Measurements from ENCODE around the gene IRF2.
"Not testable (repeated sequence)": the region's sequence is repeated elsewhere in the genome, so short reads cannot be mapped to it uniquely, and the experiment has no call there.

Gene IRF2

GRCh38 chr4:184384056-184384809 is 90.1 kb downstream of the IRF2 start:
- no peak for FAIRE-seq
- TF ChIP-seq CTCF (IDR thresholded peaks at IDR 0.05; ENCODE audit: insufficient read depth, missing control alignments) = no peak

GRCh38 chr4:184383497-184384055 is 90.8 kb downstream of the IRF2 start:
- FAIRE-seq (no peak), DNase-seq (ENCODE audit: insufficient read length, low spot score) (no peak)
- TF ChIP-seq CTCF (IDR thresholded peaks at IDR 0.05; ENCODE audit: insufficient read depth, missing control alignments) = no peak

More at GRCh38 chr4:184384056-184384809, 90.1 kb downstream of the IRF2 start:
- DNase-seq (ENCODE audit: insufficient read length, low spot score) = no peak

GRCh38 chr4:184382189-184382846 is 92.0 kb downstream of the IRF2 start:
- FAIRE-seq (no peak), DNase-seq (ENCODE audit: insufficient read length, low spot score) (no peak)
- no peak for TF ChIP-seq CTCF (IDR thresholded peaks at IDR 0.05; ENCODE audit: insufficient read depth, missing control alignments)

- DNase-seq (ENCODE audit: insufficient read length, low spot score) (no peak), FAIRE-seq (no peak)
- no peak for TF ChIP-seq CTCF (IDR thresholded peaks at IDR 0.05; ENCODE audit: insufficient read depth, missing control alignments)
Measured at GRCh38 chr4:184380707-184381106, 93.6 kb downstream of the IRF2 start.

- FAIRE-seq; DNase-seq (ENCODE audit: insufficient read length, low spot score): not testable (repeated sequence)
Measured at GRCh38 chr4:184380214-184380613, 94.1 kb downstream of the IRF2 start.

- no peak for TF ChIP-seq CTCF (IDR thresholded peaks at IDR 0.05; ENCODE audit: insufficient read depth, missing control alignments)
- FAIRE-seq (no peak), DNase-seq (ENCODE audit: insufficient read length, low spot score) (no peak)
Measured at GRCh38 chr4:184376923-184377322, 97.4 kb downstream of the IRF2 start.

- FAIRE-seq (no peak), DNase-seq (ENCODE audit: insufficient read length, low spot score) (no peak)
- no peak for TF ChIP-seq CTCF (IDR thresholded peaks at IDR 0.05; ENCODE audit: insufficient read depth, missing control alignments)
Measured at GRCh38 chr4:184376126-184376838, 98.1 kb downstream of the IRF2 start.

GRCh38 chr4:184375623-184376022 is 98.7 kb downstream of the IRF2 start:
- not testable (repeated sequence) for FAIRE-seq; DNase-seq (ENCODE audit: insufficient read length, low spot score)
